ENCODE measurements around the gene CARD19.
A peak's percentile ranks its signal among the peaks of the same experiment; 100 is the strongest.

The CARD19 gene

GRCh38 chr9:93132946-93133680 is 37.1 kb downstream of the CARD19 start:
- ATAC-seq, result peak; percentile 4
- TF ChIP-seq PPARA (CRISPR knock-in tag; IDR thresholded peaks at IDR 0.05; ENCODE audit: borderline replicate concordance) (no peak), ZNF565 (CRISPR knock-in tag; conservative IDR thresholded peaks at IDR 0.05; ENCODE audit: low read depth) (no peak), BACH2 (CRISPR knock-in tag; IDR thresholded peaks at IDR 0.05; ENCODE audit: borderline replicate concordance) (no peak), ESRRG (CRISPR knock-in tag; IDR thresholded peaks at IDR 0.05) (no peak), ZFP3 (CRISPR knock-in tag; IDR thresholded peaks at IDR 0.05) (no peak), CREB5 (CRISPR knock-in tag; IDR thresholded peaks at IDR 0.05; ENCODE audit: low read depth) (no peak), GLIS3 (CRISPR knock-in tag; IDR thresholded peaks at IDR 0.05) (no peak), PATZ1 (CRISPR knock-in tag; IDR thresholded peaks at IDR 0.05; ENCODE audit: borderline replicate concordance) (no peak), TSHZ2 (CRISPR knock-in tag; IDR thresholded peaks at IDR 0.05) (no peak), TOX (CRISPR knock-in tag; IDR thresholded peaks at IDR 0.05; ENCODE audit: borderline replicate concordance) (no peak), ZC3H10 (CRISPR knock-in tag; IDR thresholded peaks at IDR 0.05) (no peak), ISL1 (CRISPR knock-in tag; IDR thresholded peaks at IDR 0.05) (no peak), CSDC2 (CRISPR knock-in tag; IDR thresholded peaks at IDR 0.05) (no peak), POU6F1 (CRISPR knock-in tag; IDR thresholded peaks at IDR 0.05; ENCODE audit: borderline replicate concordance, low read depth) (no peak), OSR1 (CRISPR knock-in tag; IDR thresholded peaks at IDR 0.05) (no peak), ZFP30 (CRISPR knock-in tag; IDR thresholded peaks at IDR 0.05) (no peak), TCF4 (CRISPR knock-in tag; IDR thresholded peaks at IDR 0.05; ENCODE audit: borderline replicate concordance) (no peak)
- TF ChIP-seq, protein P1, sequence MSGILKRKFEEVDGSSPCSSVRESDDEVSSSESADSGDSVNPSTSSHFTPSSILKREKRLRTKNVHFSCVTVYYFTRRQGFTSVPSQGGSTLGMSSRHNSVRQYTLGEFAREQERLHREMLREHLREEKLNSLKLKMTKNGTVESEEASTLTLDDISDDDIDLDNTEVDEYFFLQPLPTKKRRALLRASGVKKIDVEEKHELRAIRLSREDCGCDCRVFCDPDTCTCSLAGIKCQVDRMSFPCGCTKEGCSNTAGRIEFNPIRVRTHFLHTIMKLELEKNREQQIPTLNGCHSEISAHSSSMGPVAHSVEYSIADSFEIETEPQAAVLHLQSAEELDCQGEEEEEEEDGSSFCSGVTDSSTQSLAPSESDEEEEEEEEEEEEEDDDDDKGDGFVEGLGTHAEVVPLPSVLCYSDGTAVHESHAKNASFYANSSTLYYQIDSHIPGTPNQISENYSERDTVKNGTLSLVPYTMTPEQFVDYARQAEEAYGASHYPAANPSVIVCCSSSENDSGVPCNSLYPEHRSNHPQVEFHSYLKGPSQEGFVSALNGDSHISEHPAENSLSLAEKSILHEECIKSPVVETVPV (CRISPR knock-in tag; IDR thresholded peaks at IDR 0.05), result no peak

GRCh38 chr9:93133681-93134014 is 37.6 kb downstream of the CARD19 start:
- peak; percentile 78 for ATAC-seq
- no peak for TF ChIP-seq ZFP30 (CRISPR knock-in tag; IDR thresholded peaks at IDR 0.05)
- TF ChIP-seq ZNF70 (CRISPR knock-in tag; IDR thresholded peaks at IDR 0.05), result no peak
- TF ChIP-seq ISL1 (CRISPR knock-in tag; IDR thresholded peaks at IDR 0.05), result no peak

DNA sequence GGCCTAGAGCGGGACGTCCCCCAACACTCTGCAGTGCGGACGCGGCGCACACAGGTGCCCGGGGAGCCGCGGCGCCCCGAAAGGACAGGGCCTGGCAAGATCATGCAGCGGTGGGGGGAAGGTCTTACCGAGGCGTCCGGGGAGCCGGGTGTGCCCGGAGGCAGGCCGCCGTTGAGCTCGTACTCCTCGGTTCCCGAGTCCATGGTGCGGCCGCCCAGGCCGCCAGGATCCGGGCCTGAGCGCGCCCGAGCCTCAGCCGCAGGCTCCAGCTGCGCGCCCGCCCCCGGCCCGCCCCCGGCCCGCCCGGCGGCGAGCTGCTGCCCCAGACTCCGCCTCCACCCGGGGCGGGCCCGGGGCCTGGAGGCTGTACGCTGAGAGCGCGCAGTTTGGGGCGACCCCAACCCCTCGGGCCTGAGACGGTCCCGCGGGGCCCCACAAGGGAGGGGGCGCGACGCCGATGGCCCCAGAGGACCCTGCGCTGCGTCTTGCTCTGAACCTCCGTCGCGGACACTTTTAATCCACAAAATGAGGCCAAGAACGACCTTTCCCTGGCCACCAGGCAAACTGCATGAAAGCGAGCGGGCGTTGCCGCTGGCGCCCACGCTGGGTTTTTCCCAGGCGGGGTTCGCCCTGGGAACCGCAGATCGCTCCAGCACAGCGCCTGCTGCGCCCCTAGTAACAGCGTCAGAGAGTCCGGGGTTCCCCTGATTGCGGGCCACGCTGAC is 38.2 kb downstream of the CARD19 start, which contains the start of gene NINJ1:
Gene NINJ1 (minus strand): TSS at position 237 of the 725 bp plus-strand sequence. CDS start 34 bp downstream, at position 203.
- TF ChIP-seq ZC3H10 (CRISPR knock-in tag; IDR thresholded peaks at IDR 0.05), result no peak
- TF ChIP-seq PPARA (CRISPR knock-in tag; IDR thresholded peaks at IDR 0.05; ENCODE audit: borderline replicate concordance), result no peak
- no peak for TF ChIP-seq BACH2 (CRISPR knock-in tag; IDR thresholded peaks at IDR 0.05; ENCODE audit: borderline replicate concordance)
- TF ChIP-seq SNAI2 (CRISPR knock-in tag; IDR thresholded peaks at IDR 0.05), result no peak
- TF ChIP-seq ESRRG (CRISPR knock-in tag; IDR thresholded peaks at IDR 0.05), result no peak
- TF ChIP-seq POU6F1 (CRISPR knock-in tag; IDR thresholded peaks at IDR 0.05; ENCODE audit: borderline replicate concordance, low read depth), result no peak
- no peak for TF ChIP-seq ZFP30 (CRISPR knock-in tag; IDR thresholded peaks at IDR 0.05)
- no peak for TF ChIP-seq TCF4 (CRISPR knock-in tag; IDR thresholded peaks at IDR 0.05; ENCODE audit: borderline replicate concordance)
- ATAC-seq, result peak; percentile 89

Measured in SK-N-SH treated with all-trans-retinoic acid at 6 μM for 48 hours (cell line).